Fibroblast of lung (primary cell): ENCODE measurements around the gene SLC4A8.

Experiments used
- CTCF ChIP-seq, 2 donors: IDR thresholded peaks in 1 of 2; conservative IDR thresholded peaks in 1 of 2; 1 replicate in 1 of 2; 2 replicates in 1 of 2; pipeline ENCODE4 v1.5.1; 2011 to 2012; ENCODE audit warnings: low read length in 2 of 2, control low read depth in 1 of 2, inconsistent platforms in 1 of 2, low read depth in 1 of 2, mild to moderate bottlenecking in 1 of 2
- EZH2 ChIP-seq: IDR thresholded peaks from 2 replicates; pipeline ENCODE4 v1.5.1; 2012; ENCODE audit warnings: low read length, control low read depth, mild to moderate bottlenecking; ENCODE audit errors: missing control alignments

GRCh38 chr12:51508285-51508684 lies 83.7 kb downstream of the SLC4A8 start:
- no peak for TF ChIP-seq EZH2
- TF ChIP-seq CTCF (conservative IDR thresholded peaks at IDR 0.05 in 1 of 2, IDR thresholded peaks at IDR 0.05 in 1 of 2; ENCODE audit: low read depth in 1 of 2, low read length in 2 of 2) = no peak
